Ovary (tissue), 3 donors: ENCODE data around the gene TMEM131.

Experiments
- EP300 ChIP-seq: sonication (generic); formaldehyde crosslinking; IDR thresholded peaks from one replicate; pipeline ENCODE4 v1.6.1; 2017; ENCODE audit warnings: antibody characterized with exemption
- POLR2A ChIP-seq: fragments of 450-650 bp; IDR thresholded peaks from one replicate; pipeline ENCODE4 v1.6.1; 2017; ENCODE audit warnings: antibody characterized with exemption, mild to moderate bottlenecking, moderate library complexity
- TF ChIP-seq, protein P1 (sequence below), 3 donors: fragments of 450-650 bp in 2 of 3; fragments of 200-600 bp in 1 of 3; IDR thresholded peaks; one replicate each; pipeline versions ENCODE4 v1.5.1 to v1.8.0; 2016 to 2022; ENCODE audit warnings: antibody characterized with exemption in 3 of 3, mild to moderate bottlenecking in 1 of 3
- donor health status: DM: no; HTN: no; CAD: no.

GRCh38 chr2:97775074-97775473 is 220.7 kb downstream of the TMEM131 start:
- TF ChIP-seq, protein P1, sequence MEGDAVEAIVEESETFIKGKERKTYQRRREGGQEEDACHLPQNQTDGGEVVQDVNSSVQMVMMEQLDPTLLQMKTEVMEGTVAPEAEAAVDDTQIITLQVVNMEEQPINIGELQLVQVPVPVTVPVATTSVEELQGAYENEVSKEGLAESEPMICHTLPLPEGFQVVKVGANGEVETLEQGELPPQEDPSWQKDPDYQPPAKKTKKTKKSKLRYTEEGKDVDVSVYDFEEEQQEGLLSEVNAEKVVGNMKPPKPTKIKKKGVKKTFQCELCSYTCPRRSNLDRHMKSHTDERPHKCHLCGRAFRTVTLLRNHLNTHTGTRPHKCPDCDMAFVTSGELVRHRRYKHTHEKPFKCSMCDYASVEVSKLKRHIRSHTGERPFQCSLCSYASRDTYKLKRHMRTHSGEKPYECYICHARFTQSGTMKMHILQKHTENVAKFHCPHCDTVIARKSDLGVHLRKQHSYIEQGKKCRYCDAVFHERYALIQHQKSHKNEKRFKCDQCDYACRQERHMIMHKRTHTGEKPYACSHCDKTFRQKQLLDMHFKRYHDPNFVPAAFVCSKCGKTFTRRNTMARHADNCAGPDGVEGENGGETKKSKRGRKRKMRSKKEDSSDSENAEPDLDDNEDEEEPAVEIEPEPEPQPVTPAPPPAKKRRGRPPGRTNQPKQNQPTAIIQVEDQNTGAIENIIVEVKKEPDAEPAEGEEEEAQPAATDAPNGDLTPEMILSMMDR (IDR thresholded peaks at IDR 0.05), result no peak
- TF ChIP-seq POLR2A (no peak), EP300 (no peak)
